Measurements from ENCODE around the gene ANP32E. TPM values are rescaled to one million over a fixed set of nuclear protein-coding genes. Genes with fewer than 3 reads are reported as not detected.
"Not testable (repeated sequence)": the region's sequence is repeated elsewhere in the genome, so short reads cannot be mapped to it uniquely, and the experiment has no call there.

Gene ANP32E
- total and polyA plus RNA-seq, 4 donors: 8.8 to 41.5 (median 25.6) TPM

- H3K36me3 ChIP-seq (ENCODE audit: control insufficient read depth in 4 of 4, insufficient read depth in 3 of 4, low read depth in 1 of 4, low read length in 3 of 4): no peaks in the 10 kb centered on the region
- WGBS: 92% methylated on average over 4 of the region's 4 CpGs
- H3K9ac ChIP-seq (ENCODE audit: low read depth in 1 of 2, low read length in 2 of 2): no peak overlapping the region
- no peak overlapping the region for H3K27ac ChIP-seq (ENCODE audit: low read depth in 1 of 2, low read length in 2 of 2)
- H3K4me1 ChIP-seq (ENCODE audit: control insufficient read depth in 4 of 4, insufficient read depth in 4 of 4, low read length in 3 of 4): peaks cover 0 to 8% (median 5%) of the 10 kb centered on the region in 4 donors
- TF ChIP-seq GABPA (IDR thresholded peaks at IDR 0.05 in 1 of 2, conservative IDR thresholded peaks at IDR 0.05 in 1 of 2): no peak
- no peak for DNase-seq (ENCODE audit: low spot score)
- H3K9me3 ChIP-seq (ENCODE audit: control insufficient read depth in 4 of 4, low read length in 3 of 4): no peaks in the 10 kb centered on the region
- H3K4me3 ChIP-seq (ENCODE audit: low read depth in 1 of 3, low read length in 3 of 3): no peak overlapping the region
- no peaks in the 10 kb centered on the region for H3K27me3 ChIP-seq (ENCODE audit: control insufficient read depth in 4 of 4, insufficient read depth in 4 of 4, low read length in 3 of 4)
Observed at GRCh38 chr1:150210091-150210490, 25.8 kb downstream of the ANP32E start.

- not testable (repeated sequence) for H3K27me3 ChIP-seq (ENCODE audit: control insufficient read depth in 4 of 4, insufficient read depth in 4 of 4, low read length in 3 of 4); H3K9ac ChIP-seq (ENCODE audit: low read depth in 1 of 2, low read length in 2 of 2); H3K4me1 ChIP-seq (ENCODE audit: control insufficient read depth in 4 of 4, insufficient read depth in 4 of 4, low read length in 3 of 4); H3K9me3 ChIP-seq (ENCODE audit: control insufficient read depth in 4 of 4, low read length in 3 of 4); H3K4me3 ChIP-seq (ENCODE audit: low read depth in 1 of 3, low read length in 3 of 3); DNase-seq (ENCODE audit: low spot score); H3K36me3 ChIP-seq (ENCODE audit: control insufficient read depth in 4 of 4, insufficient read depth in 3 of 4, low read depth in 1 of 4, low read length in 3 of 4); H3K27ac ChIP-seq (ENCODE audit: low read depth in 1 of 2, low read length in 2 of 2)
- 89% methylated on average over 6 of the region's 6 CpGs for WGBS
Observed at GRCh38 chr1:150208460-150208859, 27.5 kb downstream of the ANP32E start.

GRCh38 chr1:150207281-150207971 is 28.5 kb downstream of the ANP32E start:
- WGBS: 61% methylated on average over 7 of the region's 7 CpGs

More at GRCh38 chr1:150207281-150207971, 28.5 kb downstream of the ANP32E start:
- Histone ChIP-seq H3K4me3 (ENCODE audit: low read depth in 1 of 3, low read length in 3 of 3) (no peak overlapping the region), H3K9ac (ENCODE audit: low read depth in 1 of 2, low read length in 2 of 2) (no peak overlapping the region), H3K27ac (ENCODE audit: low read depth in 1 of 2, low read length in 2 of 2) (no peak overlapping the region), H3K9me3 (ENCODE audit: control insufficient read depth in 4 of 4, low read length in 3 of 4) (no peaks in the 10 kb centered on the region), H3K36me3 (ENCODE audit: control insufficient read depth in 4 of 4, insufficient read depth in 3 of 4, low read depth in 1 of 4, low read length in 3 of 4) (no peaks in the 10 kb centered on the region), H3K4me1 (ENCODE audit: control insufficient read depth in 4 of 4, insufficient read depth in 4 of 4, low read length in 3 of 4) (peaks cover 0 to 5% (median 0%) of the 10 kb centered on the region in 4 donors), H3K27me3 (ENCODE audit: control insufficient read depth in 4 of 4, insufficient read depth in 4 of 4, low read length in 3 of 4) (no peaks in the 10 kb centered on the region)
- TF ChIP-seq SP1 (IDR thresholded peaks at IDR 0.05): no peak
- peak; percentile 28 to 68 for TF ChIP-seq HNF4A (conservative IDR thresholded peaks at IDR 0.05)
- no peak for TF ChIP-seq MAX (IDR thresholded peaks at IDR 0.05)
- TF ChIP-seq FOXA1 (IDR thresholded peaks at IDR 0.05): no peak
- no peak for TF ChIP-seq REST (IDR thresholded peaks at IDR 0.05)
- TF ChIP-seq HNF4G (IDR thresholded peaks at IDR 0.05): no peak
- no peak for TF ChIP-seq ATF3 (IDR thresholded peaks at IDR 0.05)
- no peak for TF ChIP-seq CTCF (IDR thresholded peaks at IDR 0.05; ENCODE audit: low read depth, low read length, missing input control)
- no peak for DNase-seq (ENCODE audit: low spot score)

Measured in liver (tissue), 9 donors.